HG02642 (cell line): ENCODE data around the gene GALT.

Experiments used
- ATAC-seq: cut with Tn5 transposase; IDR thresholded peaks from one replicate; pipeline ENCODE4 v1.9.1; 2021; ENCODE audit warnings: mild to moderate bottlenecking; ENCODE audit not compliant: unreplicated experiment, poor library complexity

Gene GALT

DNA sequence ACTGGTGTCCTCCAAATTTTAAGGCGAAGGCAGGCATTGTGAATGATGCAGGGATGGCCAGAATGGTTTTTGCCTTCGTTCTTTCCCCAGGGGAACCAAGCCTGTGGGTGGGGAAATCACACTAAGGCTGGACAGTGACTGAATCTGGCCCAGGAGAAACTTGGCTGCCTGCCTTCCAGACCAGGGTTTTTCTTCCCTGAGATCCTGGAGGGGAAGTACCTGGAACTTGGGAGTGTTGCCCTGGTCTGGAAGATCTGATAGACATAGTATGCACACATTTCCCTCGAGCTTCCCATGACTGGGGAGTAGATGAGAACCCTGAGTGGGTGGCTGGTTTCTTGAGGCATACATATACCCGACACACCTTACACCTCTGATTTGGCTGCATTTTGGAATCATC, 4.8 kb downstream of the GALT start:
- ATAC-seq: no peak

DNA sequence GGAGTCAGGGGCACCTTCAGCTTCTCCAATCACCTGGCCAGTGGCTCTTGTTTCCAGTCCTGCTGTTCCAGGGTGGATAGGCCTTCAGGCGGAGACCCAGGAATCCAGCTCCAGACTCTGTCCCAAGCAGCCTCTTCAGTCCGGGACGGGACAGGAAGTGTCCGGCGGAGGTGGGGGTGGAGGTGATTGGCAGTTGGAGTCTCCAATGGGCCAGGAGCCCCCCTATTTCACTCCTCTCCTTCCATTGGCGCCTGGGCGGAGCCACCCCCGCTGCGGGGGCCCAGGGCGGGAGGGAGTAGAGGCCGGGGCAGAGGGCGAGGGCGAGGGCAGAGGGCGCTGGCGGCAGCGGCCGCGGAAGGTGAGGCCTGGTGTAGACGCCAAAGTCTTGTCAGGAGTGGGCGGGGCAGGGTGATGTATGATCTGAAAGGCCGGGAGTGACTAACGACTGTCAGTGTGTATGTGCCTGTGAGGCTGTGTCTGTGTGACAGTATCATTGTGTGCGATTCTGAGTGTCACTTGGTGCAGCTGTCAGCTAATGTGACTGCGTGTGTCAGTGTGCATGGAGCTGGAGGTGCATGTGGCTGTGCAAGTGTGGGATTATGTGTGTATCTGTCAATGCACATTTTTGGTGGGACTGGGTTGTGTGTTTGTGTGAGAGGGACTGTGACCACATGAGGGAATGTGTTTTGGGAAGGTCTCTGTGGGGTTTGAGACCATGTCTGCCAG, 5.6 kb downstream of the GALT start, which contains the start of gene IL11RA:
TSS of gene IL11RA (plus strand) at position 310 of the 726 bp plus-strand sequence. CDS start 3,033 bp downstream, outside the sequence.
- no peak for ATAC-seq

DNA sequence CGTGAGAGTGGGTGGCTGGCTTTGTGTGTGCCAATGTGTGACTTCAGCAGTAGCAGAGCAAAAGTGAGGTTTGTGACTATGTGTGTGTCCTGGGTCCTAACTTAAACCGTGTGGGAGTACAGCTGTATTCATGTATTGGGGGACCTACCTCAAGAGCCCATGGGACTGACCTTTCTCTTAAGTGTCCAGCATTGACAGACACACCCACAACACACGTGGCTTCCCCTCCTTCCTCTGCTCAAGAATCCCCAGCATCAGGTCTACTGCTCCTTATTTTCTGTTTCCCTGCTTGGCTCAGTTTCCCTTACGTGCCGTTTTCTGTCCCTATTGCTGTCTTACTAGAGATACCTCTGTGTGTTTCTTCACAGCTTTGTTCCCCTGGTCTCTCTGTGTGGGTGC, 6.1 kb downstream of the GALT start:
- ATAC-seq: no peak

DNA sequence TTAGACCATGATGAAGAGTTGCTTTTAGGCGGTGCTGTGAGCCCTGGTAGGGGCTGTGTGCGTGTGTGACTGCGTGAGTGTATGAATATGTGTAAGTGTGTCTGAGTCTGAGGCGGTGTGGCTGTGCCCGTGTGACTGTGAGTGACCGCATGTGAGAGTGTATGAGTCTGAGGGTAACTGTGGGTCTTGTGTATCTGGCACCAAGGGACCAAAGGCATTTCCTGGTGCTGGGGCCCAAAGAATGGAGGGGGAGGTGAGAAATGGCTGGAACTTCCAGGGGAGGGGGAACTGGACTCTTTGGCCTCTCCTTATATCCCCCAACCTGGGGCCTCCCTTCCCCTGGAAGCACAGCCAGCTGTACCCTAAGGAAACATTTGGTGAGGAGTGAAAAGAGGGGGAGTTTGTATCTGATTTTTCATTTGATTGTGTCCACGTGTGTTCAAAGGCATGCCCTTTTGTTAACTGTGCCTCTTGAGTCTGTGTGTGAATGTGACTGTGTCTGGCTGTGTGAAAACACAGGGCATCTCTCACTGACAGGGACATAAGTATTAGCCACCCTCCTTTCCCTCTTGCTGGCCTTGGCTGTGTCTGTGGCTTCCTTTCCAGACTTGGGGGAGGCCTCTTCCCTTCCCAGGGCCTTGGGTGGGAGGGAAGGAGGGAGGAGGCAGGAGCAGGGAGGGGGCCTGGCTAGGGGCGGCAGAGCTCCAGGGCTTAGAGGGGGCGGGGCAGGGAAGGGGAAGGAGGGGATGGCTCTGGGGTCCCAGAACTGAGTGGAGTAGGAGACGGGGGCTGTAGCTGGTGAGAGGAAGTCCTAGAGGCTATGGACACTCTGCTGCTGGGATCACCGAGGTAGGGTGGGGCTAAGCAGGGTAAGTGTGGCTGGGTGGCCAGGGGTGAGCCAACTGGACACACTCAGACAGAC, 6.9 kb downstream of the GALT start:
- no peak for ATAC-seq

DNA sequence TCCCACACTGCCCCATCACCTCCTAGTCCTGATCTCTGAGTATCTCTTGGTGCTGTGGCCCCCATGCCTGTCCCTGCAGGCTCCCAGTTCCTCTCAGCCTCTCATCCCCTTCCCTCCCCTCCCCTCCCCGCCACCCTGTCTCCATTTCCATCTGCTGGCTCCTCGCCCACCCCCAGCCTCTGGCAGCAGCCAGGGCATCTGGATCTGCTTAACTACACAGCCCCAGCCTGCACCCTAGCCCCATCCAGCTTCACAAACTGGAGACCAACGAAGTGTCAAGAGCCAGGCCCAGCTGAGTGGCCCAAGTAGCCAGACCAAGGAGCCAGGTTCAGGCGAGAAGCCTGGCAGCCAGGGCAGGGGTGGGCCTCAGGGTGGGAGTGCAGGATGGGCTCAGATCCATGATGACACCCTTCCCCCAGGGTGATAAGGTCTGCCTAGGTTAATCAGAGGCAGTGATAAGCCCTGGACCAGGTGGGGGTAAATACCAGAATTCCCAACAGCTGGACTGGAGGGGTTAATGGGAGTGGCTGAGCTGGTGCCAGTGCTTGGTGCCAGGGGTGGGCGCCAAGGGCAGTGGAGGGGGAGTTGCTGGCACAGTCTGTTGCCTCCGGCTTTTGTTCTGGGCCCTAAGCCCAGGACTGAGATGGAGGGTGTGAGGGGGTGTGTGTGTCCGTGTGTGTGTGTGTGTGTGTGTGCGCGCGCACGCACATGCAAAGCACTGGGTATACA, 8.0 kb downstream of the GALT start:
- no peak for ATAC-seq

DNA sequence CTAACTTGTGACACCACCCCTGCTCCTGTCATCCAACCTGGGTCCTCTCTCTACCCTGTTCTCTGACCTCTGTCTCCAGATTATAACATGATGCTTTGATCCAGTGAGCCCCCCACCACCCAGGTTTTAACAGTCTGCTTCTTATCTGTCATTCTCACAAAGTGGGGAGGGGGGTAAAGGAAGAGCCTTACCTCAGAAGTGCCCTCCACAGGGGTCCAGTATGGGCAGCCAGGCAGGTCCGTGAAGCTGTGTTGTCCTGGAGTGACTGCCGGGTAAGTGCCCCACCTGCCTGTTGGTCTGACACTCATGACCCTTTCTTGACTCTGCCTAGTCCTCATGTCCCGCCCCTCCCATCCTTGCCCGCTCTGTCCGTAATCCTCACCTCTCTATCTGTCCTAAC, 8.9 kb downstream of the GALT start:
- ATAC-seq: no peak

DNA sequence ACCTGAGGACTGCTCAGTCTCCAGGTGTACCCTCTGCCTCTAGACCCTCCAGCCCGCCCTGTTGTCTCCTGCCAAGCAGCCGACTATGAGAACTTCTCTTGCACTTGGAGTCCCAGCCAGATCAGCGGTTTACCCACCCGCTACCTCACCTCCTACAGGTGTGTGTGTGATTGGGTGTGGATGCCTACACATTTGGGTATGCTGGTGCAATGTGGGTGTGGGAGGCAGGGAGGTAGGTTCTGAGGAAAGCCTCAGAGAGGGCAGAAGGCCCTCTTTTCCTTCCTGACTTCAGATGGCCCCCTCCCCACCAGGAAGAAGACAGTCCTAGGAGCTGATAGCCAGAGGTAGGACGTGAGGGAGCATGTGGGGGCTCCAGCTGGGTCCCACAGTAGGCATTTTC, 10.5 kb downstream of the GALT start:
- no peak for ATAC-seq

DNA sequence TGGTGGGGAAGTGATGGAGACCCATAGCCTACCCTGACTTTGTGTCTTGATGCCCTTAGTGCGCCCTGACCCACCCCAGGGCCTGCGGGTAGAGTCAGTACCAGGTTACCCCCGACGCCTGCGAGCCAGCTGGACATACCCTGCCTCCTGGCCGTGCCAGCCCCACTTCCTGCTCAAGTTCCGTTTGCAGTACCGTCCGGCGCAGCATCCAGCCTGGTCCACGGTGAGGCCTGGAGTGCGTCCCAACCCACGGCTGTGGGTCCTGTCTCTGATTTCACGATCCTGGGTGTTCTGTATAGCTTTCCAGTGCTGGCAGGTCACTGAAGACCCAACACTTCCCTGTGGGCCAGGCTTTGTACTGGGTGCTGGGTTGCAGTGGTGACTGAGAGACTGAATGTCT, 12.0 kb downstream of the GALT start:
- ATAC-seq: no peak

DNA sequence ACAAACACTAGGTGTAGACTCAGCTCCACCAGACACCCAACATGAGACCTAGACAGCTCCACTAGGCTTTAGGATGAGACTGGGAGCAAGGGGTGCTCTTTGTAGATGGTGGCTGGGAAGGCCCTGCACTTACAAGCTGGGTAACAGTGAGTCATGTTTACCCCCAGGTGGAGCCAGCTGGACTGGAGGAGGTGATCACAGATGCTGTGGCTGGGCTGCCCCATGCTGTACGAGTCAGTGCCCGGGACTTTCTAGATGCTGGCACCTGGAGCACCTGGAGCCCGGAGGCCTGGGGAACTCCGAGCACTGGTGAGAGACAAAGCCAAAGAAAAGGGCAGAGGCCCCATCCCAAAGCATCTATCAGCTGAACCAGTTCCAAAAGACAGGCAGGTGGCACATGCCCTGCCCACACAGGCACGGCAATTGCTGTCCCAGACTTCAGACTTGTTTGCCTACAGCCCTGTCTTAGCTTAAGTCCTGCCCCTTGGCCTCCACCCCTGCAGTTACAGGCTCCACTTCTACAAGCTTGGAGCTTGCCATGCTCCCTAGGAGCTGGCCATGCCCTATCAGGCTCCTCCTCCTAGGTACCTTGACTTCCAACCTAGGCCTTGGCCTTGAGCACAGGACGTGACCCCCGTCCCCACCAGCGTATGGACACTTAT, 13.2 kb downstream of the GALT start:
- no peak for ATAC-seq

DNA sequence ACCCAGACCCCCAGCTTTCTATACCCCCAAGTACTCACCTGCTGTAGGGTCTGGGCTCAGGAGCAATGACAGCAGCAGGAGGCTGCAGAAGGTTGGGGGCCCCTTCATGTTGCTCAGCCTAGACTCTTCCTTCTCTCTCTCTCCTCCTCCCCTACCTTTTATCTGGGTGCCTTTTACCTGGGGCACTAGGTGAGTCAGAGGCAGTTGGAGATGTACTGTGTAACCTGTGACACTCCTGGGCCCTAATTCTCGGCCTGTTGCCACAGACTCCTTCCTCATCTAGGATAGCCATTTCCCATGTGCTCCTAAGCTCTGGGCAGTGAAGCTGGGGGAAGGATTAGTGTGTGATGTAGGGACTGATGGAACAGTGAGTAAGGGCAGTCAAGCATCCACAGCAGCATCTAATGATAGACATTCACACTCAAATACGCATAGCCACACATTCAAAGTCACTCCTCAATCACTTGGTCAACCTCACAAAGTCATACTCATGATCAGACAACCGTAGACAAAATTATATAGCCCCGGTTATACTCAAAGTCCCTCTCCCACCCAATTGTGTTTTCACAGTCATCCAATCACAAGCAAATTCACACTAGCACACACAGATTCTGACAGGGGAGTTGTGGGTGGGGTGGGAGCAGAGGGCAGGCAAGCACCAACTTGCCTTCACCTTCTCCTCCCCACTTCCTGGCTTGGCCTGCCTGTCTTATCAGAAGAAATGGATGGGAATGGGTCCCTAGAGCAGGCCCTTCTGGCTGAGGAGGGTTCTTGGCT, 16.2 kb downstream of the GALT start, which contains the start of gene CCL27:
TSS of gene CCL27 (minus strand) at position 132 of the 777 bp plus-strand sequence. CDS start at position 108, 24 bp downstream.
- no peak for ATAC-seq

DNA sequence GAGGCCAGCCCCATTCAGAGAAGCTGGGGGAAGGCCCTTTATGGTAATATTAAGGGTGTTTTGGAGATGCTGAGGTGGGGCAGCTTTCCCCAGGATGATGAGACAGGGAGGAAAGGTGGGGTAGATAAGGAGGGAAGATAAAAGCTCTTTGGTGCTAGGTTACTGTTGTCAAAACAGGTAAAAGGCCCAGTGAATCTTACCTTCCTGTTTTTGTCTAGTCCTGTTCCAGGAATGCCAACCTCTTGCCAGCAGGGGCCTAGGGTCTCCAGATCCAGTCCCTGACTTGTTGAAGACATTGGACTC, 16.8 kb downstream of the GALT start:
- no peak for ATAC-seq

DNA sequence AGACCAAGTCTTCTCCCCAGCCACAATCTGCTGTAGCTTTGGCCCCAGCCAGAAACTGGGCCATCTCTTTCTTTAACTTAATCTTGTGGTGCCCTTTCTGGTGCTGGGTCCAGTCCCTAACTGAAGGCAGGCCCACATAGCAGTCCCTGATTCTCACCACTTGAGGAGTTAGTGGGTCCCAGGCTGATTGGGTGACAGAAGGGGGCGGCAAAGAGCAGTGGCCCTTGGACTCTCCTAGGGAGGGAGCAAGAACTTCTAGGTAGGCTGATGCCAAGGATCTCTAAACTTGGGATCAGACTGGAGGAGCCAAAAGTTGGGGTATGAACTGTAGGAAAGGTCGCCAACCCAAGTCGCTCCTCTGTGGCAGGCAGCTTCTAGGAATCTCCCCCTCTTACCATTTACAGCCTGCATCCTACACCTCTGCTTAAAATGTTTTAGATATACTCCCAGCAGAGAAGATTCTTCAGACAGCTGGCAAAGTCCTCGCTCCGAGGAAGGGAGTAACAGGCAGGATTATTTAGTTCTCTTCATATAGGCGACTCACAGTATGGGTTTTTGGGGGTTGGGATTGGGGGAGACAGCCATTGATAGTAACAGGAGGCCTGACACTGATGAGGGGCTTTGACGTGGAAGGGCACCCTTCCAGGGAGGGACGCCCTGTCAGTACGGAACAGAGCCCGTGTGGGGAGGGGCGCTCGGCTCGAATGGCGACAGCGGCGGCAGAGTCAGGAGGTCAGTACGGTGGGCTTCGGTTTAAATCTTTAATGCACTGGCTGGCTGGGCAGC, 18.0 kb downstream of the GALT start:
- peak; percentile 56 for ATAC-seq

DNA sequence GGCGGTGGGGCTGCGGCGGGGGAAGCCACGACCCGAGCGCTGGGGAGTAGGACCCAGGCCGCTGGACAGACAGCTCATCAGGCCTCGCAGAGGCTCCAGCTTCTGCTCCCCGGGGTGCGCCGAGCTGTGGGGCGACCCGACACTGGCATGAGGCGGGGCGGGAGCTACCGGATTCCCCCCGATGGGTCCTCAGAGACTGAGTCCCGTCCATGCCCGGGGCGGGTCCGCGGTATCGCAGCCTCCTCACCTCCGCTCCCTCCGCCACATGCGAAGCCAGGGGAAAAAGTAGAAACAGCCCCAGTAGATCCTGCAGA, 18.5 kb downstream of the GALT start:
- peak; percentile 24 for ATAC-seq

DNA sequence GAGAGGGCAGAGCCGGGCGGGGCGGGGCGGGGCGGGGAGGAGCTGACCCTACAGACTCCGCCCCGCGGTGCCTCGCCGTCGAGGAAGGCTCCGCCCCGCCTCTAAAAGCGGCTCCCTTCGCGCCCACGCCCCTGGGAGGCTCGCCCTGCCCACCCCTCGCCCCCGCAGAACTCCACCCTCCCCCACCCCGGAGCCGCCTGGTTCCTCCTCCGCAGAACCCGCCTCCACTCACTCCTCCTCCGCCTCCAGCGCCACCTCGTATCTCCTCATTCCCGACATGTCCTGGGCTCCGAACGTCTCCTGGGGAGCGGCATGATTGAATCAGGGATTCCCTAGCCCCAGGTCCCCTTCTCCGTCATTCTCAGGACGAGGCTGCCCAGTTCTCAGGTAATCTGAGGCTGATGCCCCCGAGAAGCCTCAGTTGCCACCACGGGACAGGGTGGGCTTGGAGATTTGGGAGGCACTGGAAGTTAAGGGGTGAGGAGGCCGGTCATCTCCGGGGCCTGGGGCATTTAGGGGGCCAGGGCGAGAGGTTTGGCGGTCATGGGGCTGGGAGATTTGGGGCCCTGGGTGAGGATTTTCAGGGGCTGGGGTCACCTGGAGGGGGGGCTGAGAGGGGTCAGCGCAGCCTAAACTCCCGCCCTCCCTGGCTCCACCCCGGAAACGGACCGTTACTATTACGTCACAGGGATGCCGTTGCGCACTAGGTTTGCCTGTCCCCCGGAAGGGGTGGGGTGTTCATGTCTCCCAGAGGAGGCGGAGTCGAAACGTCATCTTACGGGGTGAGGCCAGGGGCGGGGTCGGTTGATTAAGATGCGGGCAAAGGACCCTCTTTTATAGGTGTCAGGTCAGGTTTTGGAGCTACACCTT, 19.1 kb downstream of the GALT start:
- ATAC-seq: peak; percentile 69

DNA sequence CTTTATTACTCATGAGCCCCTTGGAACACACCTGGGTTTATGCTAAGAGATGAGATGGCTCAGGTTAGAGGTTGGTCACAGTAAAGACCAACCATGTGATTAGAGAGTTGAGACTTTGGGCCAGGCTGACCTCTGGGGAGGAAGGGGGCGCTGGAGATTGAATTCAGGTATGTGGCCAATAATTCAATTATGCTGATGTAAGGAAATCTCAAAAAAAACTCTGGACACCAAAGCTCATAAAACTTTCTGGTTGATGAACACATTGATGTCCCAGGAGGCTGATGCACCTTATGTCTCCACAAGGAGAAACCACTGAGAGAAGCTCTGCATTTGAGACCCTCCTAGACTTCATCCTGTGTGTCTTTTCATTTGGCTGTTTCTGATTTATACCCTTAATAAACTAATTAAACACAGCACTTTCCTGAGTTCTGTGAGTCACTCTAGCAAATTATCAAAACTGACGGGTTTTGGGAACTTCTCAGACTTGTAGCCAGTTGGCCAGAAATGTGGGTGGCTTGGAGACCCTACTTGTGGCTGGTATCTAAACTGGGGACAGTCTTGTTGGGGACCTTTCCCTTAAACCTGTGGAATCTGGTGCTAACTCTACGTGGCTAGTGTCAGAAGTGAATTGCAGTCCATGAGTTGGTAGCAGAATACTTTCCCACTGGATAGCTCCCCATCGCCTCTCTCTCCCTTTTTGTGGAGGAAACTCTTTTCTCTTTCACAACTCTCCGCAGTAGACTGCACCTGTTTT, 23.5 kb downstream of the GALT start:
- no peak for ATAC-seq

DNA sequence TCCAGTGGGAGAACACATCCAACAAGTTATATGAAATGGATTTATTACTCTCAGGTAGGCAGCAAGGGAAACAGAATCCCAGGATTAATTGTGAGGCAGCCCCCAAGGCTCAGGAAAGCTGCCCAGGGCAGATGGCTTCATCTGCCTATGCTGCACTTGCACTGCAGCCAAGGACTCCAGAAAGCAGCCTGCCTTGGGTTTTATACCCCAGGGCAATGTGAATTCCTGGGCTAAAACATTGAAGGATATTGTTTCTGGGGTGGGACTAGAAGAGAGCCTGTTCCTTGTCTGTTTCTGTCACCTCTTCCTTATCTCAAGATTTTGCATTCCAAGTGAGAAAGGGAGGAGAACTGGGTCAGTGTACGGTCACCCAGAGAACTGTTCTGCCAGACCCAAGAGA, 24.8 kb downstream of the GALT start:
- ATAC-seq: no peak

DNA sequence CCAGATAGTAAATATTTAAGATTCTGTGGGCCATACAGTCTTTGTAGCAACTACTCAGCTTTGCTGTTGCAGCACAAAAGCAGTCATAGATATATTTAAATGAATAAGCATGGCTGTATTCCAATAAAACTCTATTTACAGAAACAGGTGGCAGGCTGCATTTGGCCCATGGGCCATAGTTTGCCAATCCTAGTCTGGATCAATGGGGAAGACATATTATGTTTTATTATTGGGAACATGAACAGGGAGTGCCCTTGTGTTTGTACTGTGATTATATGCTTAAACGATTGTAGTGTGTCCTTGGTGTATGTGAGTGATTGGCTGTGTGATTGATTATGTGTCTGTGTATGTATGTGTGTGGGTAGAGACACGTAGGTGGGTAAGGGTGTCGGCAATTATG, 28.0 kb downstream of the GALT start:
- ATAC-seq: no peak
